Peyer's patch (tissue), 4 donors: ENCODE measurements around the gene EVA1A. TPM values are rescaled to one million over a fixed set of nuclear protein-coding genes. Genes with fewer than 3 reads are reported as not detected.

ENCODE experiments used
- DNase-seq, 3 donors: peaks; one replicate each; pipeline ENCODE4 v3.0.0-alpha.2; 2017 to 2019
- H3K27ac ChIP-seq, 4 donors: fragments of 200-600 bp; sonication (generic); one replicate each; pipeline ENCODE4 v1.5.1; 2016 to 2019
- H3K27me3 ChIP-seq, 2 donors: fragments of 200-600 bp; sonication (generic); one replicate each; pipeline ENCODE4 v1.5.1; 2019
- H3K36me3 ChIP-seq, 3 donors: fragments of 200-600 bp; sonication (generic); one replicate each; pipeline ENCODE4 v1.5.1; 2016 to 2019
- H3K4me1 ChIP-seq, 4 donors: fragments of 200-600 bp; sonication (generic); one replicate each; pipeline ENCODE4 v1.5.1; 2016 to 2019
- H3K4me3 ChIP-seq, 4 donors: fragments of 200-600 bp; sonication (generic); 1 replicate in 3 of 4; 2 replicates in 1 of 4; pipeline ENCODE4 v1.5.1; 2016 to 2019; ENCODE audit warnings: mild to moderate bottlenecking in 1 of 4
- H3K9me3 ChIP-seq, 4 donors: fragments of 200-600 bp; sonication (generic); one replicate each; pipeline ENCODE4 v1.5.1; 2016 to 2019; ENCODE audit warnings: mild to moderate bottlenecking in 1 of 4
- CTCF ChIP-seq, 6 experiments: fragments of 450-650 bp in 4 of 6; fragments of 200-600 bp in 2 of 6; sonication (generic) in 1 of 6; IDR thresholded peaks; one replicate each; pipeline ENCODE4 v1.5.1; 2017 to 2019; ENCODE audit warnings: antibody characterized with exemption in 6 of 6, mild to moderate bottlenecking in 3 of 6, moderate library complexity in 1 of 6
- POLR2A ChIP-seq, 2 donors: fragments of 450-650 bp; IDR thresholded peaks; one replicate each; pipeline ENCODE4 v1.5.1; 2017; ENCODE audit warnings: antibody characterized with exemption in 2 of 2, mild to moderate bottlenecking in 2 of 2, moderate library complexity in 2 of 2
- total RNA-seq, 4 donors: library from RNA; depleted of rRNA; stranded (reverse); fragments of >200 nt; gene quantifications; one replicate each; pipeline ENCODE4 v1.1.0, GENCODE V29; 2016

EVA1A gene
- total RNA-seq, 4 donors from 2014 or later, result 0.70 to 18.2 (median 5.8) TPM

GRCh38 chr2:75458201-75458600 lies 102.5 kb downstream of the EVA1A start:
- H3K36me3 ChIP-seq, result no peaks in the 10 kb centered on the region
- H3K27ac ChIP-seq, result no peak overlapping the region
- H3K27me3 ChIP-seq, result no peaks in the 10 kb centered on the region
- no peak for TF ChIP-seq CTCF (IDR thresholded peaks at IDR 0.05)
- no peak for TF ChIP-seq POLR2A (IDR thresholded peaks at IDR 0.05)
- DNase-seq, result no peak
- no peak overlapping the region for H3K4me3 ChIP-seq
- H3K9me3 ChIP-seq, result no peaks in the 10 kb centered on the region
- H3K4me1 ChIP-seq, result no peaks in the 10 kb centered on the region

GRCh38 chr2:75456825-75457224 lies 103.9 kb downstream of the EVA1A start:
- Histone ChIP-seq H3K4me3 (no peak overlapping the region), H3K9me3 (no peaks in the 10 kb centered on the region), H3K4me1 (no peaks in the 10 kb centered on the region), H3K27me3 (no peaks in the 10 kb centered on the region), H3K36me3 (no peaks in the 10 kb centered on the region), H3K27ac (no peak overlapping the region)
- DNase-seq, result no peak
- TF ChIP-seq POLR2A (IDR thresholded peaks at IDR 0.05) (no peak), CTCF (IDR thresholded peaks at IDR 0.05) (no peak)

- Histone ChIP-seq H3K27ac (no peak overlapping the region), H3K4me3 (no peak overlapping the region), H3K27me3 (no peaks in the 10 kb centered on the region), H3K36me3 (no peaks in the 10 kb centered on the region), H3K4me1 (no peaks in the 10 kb centered on the region), H3K9me3 (no peaks in the 10 kb centered on the region)
- TF ChIP-seq CTCF (IDR thresholded peaks at IDR 0.05) (no peak), POLR2A (IDR thresholded peaks at IDR 0.05) (no peak)
- no peak for DNase-seq
These were observed 104.6 kb downstream of the EVA1A start for GRCh38 chr2:75456111-75456510.

- Histone ChIP-seq H3K27ac (no peak overlapping the region), H3K27me3 (no peaks in the 10 kb centered on the region), H3K4me1 (no peaks in the 10 kb centered on the region), H3K36me3 (no peaks in the 10 kb centered on the region), H3K4me3 (no peak overlapping the region), H3K9me3 (no peaks in the 10 kb centered on the region)
- TF ChIP-seq CTCF (IDR thresholded peaks at IDR 0.05), result no peak
- no peak for DNase-seq
These were observed 106.5 kb downstream of the EVA1A start for GRCh38 chr2:75454241-75454620.

GRCh38 chr2:75453384-75454240 lies 107.1 kb downstream of the EVA1A start:
- DNase-seq, result no peak
- TF ChIP-seq CTCF (IDR thresholded peaks at IDR 0.05), result no peak

More at GRCh38 chr2:75453384-75454240, 107.1 kb downstream of the EVA1A start:
- H3K27ac ChIP-seq, result no peak overlapping the region
- H3K9me3 ChIP-seq, result no peaks in the 10 kb centered on the region
- no peaks in the 10 kb centered on the region for H3K36me3 ChIP-seq
- H3K4me3 ChIP-seq, result no peak overlapping the region
- H3K27me3 ChIP-seq, result no peaks in the 10 kb centered on the region
- H3K4me1 ChIP-seq, result no peaks in the 10 kb centered on the region
